Measurements from ENCODE around the gene CREB3. TPM values are rescaled to one million over a fixed set of nuclear protein-coding genes. Genes with fewer than 3 reads are reported as not detected.

The CREB3 gene
- total and polyA plus RNA-seq, 9 of the 15 experiments (the other 6 are each of a cell fraction or from before 2014, with no cell fraction given): 5.7 to 18.3 (median 14.9) TPM

GRCh38 chr9:35736201-35736633, 3.8 kb downstream of the CREB3 start (continued):
- TF ChIP-seq REST (IDR thresholded peaks at IDR 0.05; ENCODE audit: borderline replicate concordance) (peak; percentile 50; the same call in 1 of the 2 replicates), REST (CRISPR knock-in tag; IDR thresholded peaks at IDR 0.05; ENCODE audit: low read depth) (no peak), ILF3 (IDR thresholded peaks at IDR 0.05; ENCODE audit: borderline replicate concordance) (no peak), POLR2AphosphoS5 (IDR thresholded peaks at IDR 0.05; ENCODE audit: control insufficient read depth, insufficient read depth, low read depth, low read length) (no peak), CBX8 (IDR thresholded peaks at IDR 0.05; ENCODE audit: borderline replicate concordance, extremely low read depth, low read depth, low read length, poor library complexity, severe bottlenecking) (no peak), RAD21 (CRISPR knock-in tag; conservative IDR thresholded peaks at IDR 0.05 in 1 of 2, IDR thresholded peaks at IDR 0.05 in 1 of 2) (peak; percentile 36 to 68; a peak in 3 of 4 replicates)
- TF ChIP-seq, protein P1, sequence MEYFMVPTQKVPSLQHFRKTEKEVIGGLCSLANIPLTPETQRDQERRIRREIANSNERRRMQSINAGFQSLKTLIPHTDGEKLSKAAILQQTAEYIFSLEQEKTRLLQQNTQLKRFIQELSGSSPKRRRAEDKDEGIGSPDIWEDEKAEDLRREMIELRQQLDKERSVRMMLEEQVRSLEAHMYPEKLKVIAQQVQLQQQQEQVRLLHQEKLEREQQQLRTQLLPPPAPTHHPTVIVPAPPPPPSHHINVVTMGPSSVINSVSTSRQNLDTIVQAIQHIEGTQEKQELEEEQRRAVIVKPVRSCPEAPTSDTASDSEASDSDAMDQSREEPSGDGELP (CRISPR knock-in tag; IDR thresholded peaks at IDR 0.05; ENCODE audit: borderline replicate concordance): peak; percentile 81
- TF ChIP-seq, protein P2, sequence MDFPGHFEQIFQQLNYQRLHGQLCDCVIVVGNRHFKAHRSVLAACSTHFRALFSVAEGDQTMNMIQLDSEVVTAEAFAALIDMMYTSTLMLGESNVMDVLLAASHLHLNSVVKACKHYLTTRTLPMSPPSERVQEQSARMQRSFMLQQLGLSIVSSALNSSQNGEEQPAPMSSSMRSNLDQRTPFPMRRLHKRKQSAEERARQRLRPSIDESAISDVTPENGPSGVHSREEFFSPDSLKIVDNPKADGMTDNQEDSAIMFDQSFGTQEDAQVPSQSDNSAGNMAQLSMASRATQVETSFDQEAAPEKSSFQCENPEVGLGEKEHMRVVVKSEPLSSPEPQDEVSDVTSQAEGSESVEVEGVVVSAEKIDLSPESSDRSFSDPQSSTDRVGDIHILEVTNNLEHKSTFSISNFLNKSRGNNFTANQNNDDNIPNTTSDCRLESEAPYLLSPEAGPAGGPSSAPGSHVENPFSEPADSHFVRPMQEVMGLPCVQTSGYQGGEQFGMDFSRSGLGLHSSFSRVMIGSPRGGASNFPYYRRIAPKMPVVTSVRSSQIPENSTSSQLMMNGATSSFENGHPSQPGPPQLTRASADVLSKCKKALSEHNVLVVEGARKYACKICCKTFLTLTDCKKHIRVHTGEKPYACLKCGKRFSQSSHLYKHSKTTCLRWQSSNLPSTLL (IDR thresholded peaks at IDR 0.05): no peak
